ENCODE results near the gene DRD4. TPM values are rescaled to one million over a fixed set of nuclear protein-coding genes. Genes with fewer than 3 reads are reported as not detected.

The DRD4 gene
- total RNA-seq, 1 donor from 2014 or later: 0.33 TPM

- TF ChIP-seq, protein P1, sequence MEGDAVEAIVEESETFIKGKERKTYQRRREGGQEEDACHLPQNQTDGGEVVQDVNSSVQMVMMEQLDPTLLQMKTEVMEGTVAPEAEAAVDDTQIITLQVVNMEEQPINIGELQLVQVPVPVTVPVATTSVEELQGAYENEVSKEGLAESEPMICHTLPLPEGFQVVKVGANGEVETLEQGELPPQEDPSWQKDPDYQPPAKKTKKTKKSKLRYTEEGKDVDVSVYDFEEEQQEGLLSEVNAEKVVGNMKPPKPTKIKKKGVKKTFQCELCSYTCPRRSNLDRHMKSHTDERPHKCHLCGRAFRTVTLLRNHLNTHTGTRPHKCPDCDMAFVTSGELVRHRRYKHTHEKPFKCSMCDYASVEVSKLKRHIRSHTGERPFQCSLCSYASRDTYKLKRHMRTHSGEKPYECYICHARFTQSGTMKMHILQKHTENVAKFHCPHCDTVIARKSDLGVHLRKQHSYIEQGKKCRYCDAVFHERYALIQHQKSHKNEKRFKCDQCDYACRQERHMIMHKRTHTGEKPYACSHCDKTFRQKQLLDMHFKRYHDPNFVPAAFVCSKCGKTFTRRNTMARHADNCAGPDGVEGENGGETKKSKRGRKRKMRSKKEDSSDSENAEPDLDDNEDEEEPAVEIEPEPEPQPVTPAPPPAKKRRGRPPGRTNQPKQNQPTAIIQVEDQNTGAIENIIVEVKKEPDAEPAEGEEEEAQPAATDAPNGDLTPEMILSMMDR (IDR thresholded peaks at IDR 0.05; ENCODE audit: unreplicated experiment): no peak
- no peak within 1 kb of the TSS for H3K4me3 Mint-ChIP-seq (ENCODE audit: unreplicated experiment)
- H3K36me3 Mint-ChIP-seq (ENCODE audit: low read depth, unreplicated experiment): peaks cover 12% of the 10 kb centered on the region
- H3K27me3 Mint-ChIP-seq (ENCODE audit: unreplicated experiment): peaks cover 23% of the 10 kb centered on the region
- H3K4me1 Mint-ChIP-seq (ENCODE audit: unreplicated experiment): peaks cover 8% of the 10 kb centered on the region
- no peaks in the 10 kb centered on the region for H3K9me3 Mint-ChIP-seq (ENCODE audit: unreplicated experiment)
- no peak within 1 kb of the TSS for H3K27ac Mint-ChIP-seq (ENCODE audit: unreplicated experiment)
- DNase-seq (ENCODE audit: low spot score): no peak
These were observed 12.1 kb upstream of the DRD4 start, which contains the start of gene CDHR5 for GRCh38 chr11:624705-625635. TSS of gene CDHR5 (minus strand) at chr11:624955. CDS start at chr11:624902, 53 bp downstream.

DNA sequence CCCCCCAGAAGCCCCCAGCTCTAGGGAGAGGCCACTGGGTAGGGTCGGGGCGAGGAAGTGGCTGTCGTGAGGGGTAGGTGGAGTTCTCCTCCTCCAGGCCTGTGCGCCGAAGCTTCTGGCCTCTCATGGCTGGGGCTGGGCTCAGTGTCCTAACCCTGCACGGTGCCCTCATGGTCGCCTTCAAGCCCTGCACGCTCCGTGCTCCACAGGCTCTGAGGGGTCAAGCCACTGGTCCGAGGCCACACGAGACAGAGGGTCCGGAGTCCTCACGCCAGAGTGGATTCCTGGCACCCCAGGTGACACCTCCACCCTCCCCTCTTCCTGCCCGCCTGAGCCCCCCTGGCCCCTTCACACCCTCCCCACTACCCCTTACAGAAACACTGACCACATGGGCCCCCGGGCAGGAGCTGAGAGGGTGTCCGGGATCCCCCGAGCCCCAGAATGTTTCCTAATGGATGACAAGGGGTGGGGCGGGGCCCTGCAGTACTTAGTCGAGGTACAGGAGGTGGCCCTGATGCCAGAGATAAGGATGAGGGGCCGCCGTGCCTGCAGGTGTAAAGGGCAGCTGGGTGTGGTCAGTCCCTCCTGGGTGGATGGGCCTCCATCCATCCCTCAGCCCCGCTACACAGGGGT, 11.3 kb upstream of the DRD4 start:
- Mint-ChIP-seq H3K27me3 (ENCODE audit: unreplicated experiment) (peaks cover 23% of the 10 kb centered on the region), H3K9me3 (ENCODE audit: unreplicated experiment) (no peaks in the 10 kb centered on the region), H3K4me3 (ENCODE audit: unreplicated experiment) (no peak overlapping the region), H3K4me1 (ENCODE audit: unreplicated experiment) (peaks cover 8% of the 10 kb centered on the region), H3K36me3 (ENCODE audit: low read depth, unreplicated experiment) (peaks cover 12% of the 10 kb centered on the region), H3K27ac (ENCODE audit: unreplicated experiment) (no peak overlapping the region)
- TF ChIP-seq, protein P1 (IDR thresholded peaks at IDR 0.05; ENCODE audit: unreplicated experiment): no peak
- no peak for DNase-seq (ENCODE audit: low spot score)

DNA sequence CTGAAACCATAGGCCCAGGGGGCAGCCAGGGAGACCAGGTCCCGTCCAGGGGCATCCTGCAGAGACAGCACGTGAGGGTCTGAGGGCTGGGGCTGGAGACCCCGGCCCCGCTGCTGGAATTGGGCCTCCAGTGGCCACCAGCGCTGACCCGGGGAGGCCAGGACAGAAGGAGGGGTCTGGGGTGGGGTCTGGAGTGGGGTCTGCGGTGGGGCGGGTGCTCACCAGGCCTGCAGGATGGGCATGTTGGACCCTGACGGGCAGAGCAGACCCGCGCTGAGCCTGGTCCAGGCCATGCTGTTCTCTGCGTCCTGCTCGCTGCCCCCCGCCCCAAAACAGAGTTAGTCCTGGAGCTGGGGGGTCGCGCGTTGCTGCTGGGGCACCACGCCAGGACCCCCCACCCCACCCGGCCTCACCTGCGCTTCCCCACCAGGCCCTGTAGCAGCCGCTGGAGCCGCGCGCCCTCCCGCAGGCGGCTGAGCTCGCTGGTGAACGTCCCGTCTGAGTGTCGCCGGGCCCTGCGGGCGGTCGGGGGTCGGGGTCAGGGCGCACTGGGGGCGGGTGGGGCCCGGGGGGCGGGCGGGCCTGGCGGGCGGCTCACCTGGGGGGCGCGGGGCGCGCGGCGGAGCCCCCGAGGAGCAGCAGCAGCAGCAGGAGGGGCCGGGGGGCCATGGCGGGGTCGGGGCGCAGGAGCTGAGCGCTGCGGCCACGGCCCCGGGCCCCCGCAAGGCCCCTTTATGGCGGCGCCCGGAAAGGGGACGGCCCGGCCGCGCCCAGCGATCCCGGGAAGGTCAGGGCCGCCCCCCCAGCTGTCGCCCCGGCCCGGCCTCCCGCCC, 10.4 kb upstream of the DRD4 start, which contains the start of gene SCT:
TSS of gene SCT (minus strand) at position 707 of the 833 bp plus-strand sequence. CDS start at position 669, 38 bp downstream.
- peak within 1 kb of the TSS; percentile 67 for H3K4me3 Mint-ChIP-seq (ENCODE audit: unreplicated experiment)
- no peak for DNase-seq (ENCODE audit: low spot score)

GRCh38 chr11:627308-627576, 9.8 kb upstream of the DRD4 start:
- no peaks in the 10 kb centered on the region for H3K9me3 Mint-ChIP-seq (ENCODE audit: unreplicated experiment)
- peaks cover 8% of the 10 kb centered on the region for H3K4me1 Mint-ChIP-seq (ENCODE audit: unreplicated experiment)
- peaks cover 12% of the 10 kb centered on the region for H3K36me3 Mint-ChIP-seq (ENCODE audit: low read depth, unreplicated experiment)
- H3K4me3 Mint-ChIP-seq (ENCODE audit: unreplicated experiment): no peak overlapping the region
- H3K27me3 Mint-ChIP-seq (ENCODE audit: unreplicated experiment): peaks cover 23% of the 10 kb centered on the region
- TF ChIP-seq, protein P1 (IDR thresholded peaks at IDR 0.05; ENCODE audit: unreplicated experiment): no peak
- DNase-seq (ENCODE audit: low spot score): no peak
- no peak overlapping the region for H3K27ac Mint-ChIP-seq (ENCODE audit: unreplicated experiment)

More for the DNA sequence above, 10.4 kb upstream of the DRD4 start, which contains the start of gene SCT:
- Mint-ChIP-seq H3K27ac (ENCODE audit: unreplicated experiment) (peak within 1 kb of the TSS; percentile 70), H3K9me3 (ENCODE audit: unreplicated experiment) (no peaks in the 10 kb centered on the region), H3K27me3 (ENCODE audit: unreplicated experiment) (peaks cover 23% of the 10 kb centered on the region), H3K36me3 (ENCODE audit: low read depth, unreplicated experiment) (peaks cover 12% of the 10 kb centered on the region), H3K4me1 (ENCODE audit: unreplicated experiment) (peaks cover 8% of the 10 kb centered on the region)
- TF ChIP-seq, protein P1 (IDR thresholded peaks at IDR 0.05; ENCODE audit: unreplicated experiment): no peak

Data from endothelial cell (in vitro differentiated cells).